ENCODE data around the gene RBP2.

GRCh38 chr3:139444446-139444845 lies 31.9 kb downstream of the RBP2 start:
- TF ChIP-seq, protein P1, sequence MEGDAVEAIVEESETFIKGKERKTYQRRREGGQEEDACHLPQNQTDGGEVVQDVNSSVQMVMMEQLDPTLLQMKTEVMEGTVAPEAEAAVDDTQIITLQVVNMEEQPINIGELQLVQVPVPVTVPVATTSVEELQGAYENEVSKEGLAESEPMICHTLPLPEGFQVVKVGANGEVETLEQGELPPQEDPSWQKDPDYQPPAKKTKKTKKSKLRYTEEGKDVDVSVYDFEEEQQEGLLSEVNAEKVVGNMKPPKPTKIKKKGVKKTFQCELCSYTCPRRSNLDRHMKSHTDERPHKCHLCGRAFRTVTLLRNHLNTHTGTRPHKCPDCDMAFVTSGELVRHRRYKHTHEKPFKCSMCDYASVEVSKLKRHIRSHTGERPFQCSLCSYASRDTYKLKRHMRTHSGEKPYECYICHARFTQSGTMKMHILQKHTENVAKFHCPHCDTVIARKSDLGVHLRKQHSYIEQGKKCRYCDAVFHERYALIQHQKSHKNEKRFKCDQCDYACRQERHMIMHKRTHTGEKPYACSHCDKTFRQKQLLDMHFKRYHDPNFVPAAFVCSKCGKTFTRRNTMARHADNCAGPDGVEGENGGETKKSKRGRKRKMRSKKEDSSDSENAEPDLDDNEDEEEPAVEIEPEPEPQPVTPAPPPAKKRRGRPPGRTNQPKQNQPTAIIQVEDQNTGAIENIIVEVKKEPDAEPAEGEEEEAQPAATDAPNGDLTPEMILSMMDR (IDR thresholded peaks at IDR 0.05; ENCODE audit: control extremely low read depth in 1 of 3, insufficient read depth in 1 of 3, low read depth in 1 of 3, low read length in 3 of 3): no peak
- TF ChIP-seq RXRA (IDR thresholded peaks at IDR 0.05; ENCODE audit: insufficient read depth, low read depth, low read length) (no peak), EZH2 (IDR thresholded peaks at IDR 0.05; ENCODE audit: low read depth, low read length, severe bottlenecking) (no peak), RAD21 (IDR thresholded peaks at IDR 0.05 in 1 of 2, conservative IDR thresholded peaks at IDR 0.05 in 1 of 2; ENCODE audit: low read depth in 2 of 2, low read length in 2 of 2) (no peak), RBBP5 (IDR thresholded peaks at IDR 0.05; ENCODE audit: borderline replicate concordance, low read depth, low read length) (no peak), ZNF274 (IDR thresholded peaks at IDR 0.05; ENCODE audit: borderline replicate concordance, extremely low read depth, low read length) (no peak), POLR2AphosphoS5 (IDR thresholded peaks at IDR 0.05; ENCODE audit: low read depth, low read length) (no peak), POLR2A (IDR thresholded peaks at IDR 0.05; ENCODE audit: control extremely low read depth in 1 of 2, low read depth in 2 of 2, low read length in 2 of 2) (no peak), GTF2F1 (IDR thresholded peaks at IDR 0.05; ENCODE audit: borderline replicate concordance, low read depth, low read length) (no peak), USF2 (IDR thresholded peaks at IDR 0.05; ENCODE audit: low read length) (no peak)
